HG03196 (cell line): Measurements from ENCODE around the gene FBXO31.
"Not testable (repeated sequence)": the region's sequence is repeated elsewhere in the genome, so short reads cannot be mapped to it uniquely, and the experiment has no call there.

ENCODE experiments used
- ATAC-seq: cut with Tn5 transposase; IDR thresholded peaks from one replicate; pipeline ENCODE4 v1.9.1; 2021; ENCODE audit not compliant: unreplicated experiment

FBXO31 gene

GRCh38 chr16:87344931-87345631 lies 38.5 kb downstream of the FBXO31 start:
- ATAC-seq = no peak

- no peak for ATAC-seq
Observed at GRCh38 chr16:87344165-87344930, 39.2 kb downstream of the FBXO31 start.

GRCh38 chr16:87343753-87344050 lies 39.9 kb downstream of the FBXO31 start:
- no peak for ATAC-seq

- ATAC-seq = no peak
Observed at GRCh38 chr16:87342978-87343752, 40.4 kb downstream of the FBXO31 start.

- no peak for ATAC-seq
Observed at GRCh38 chr16:87342504-87342903, 41.1 kb downstream of the FBXO31 start.

- ATAC-seq = no peak
Observed at GRCh38 chr16:87340198-87340597, 43.4 kb downstream of the FBXO31 start.

- ATAC-seq = not testable (repeated sequence)
Observed at GRCh38 chr16:87339724-87340105, 43.9 kb downstream of the FBXO31 start.

- ATAC-seq = no peak
Observed at GRCh38 chr16:87339086-87339723, 44.4 kb downstream of the FBXO31 start.

GRCh38 chr16:87338155-87338765 lies 45.3 kb downstream of the FBXO31 start:
- ATAC-seq = no peak

GRCh38 chr16:87337262-87337771 lies 46.3 kb downstream of the FBXO31 start:
- no peak for ATAC-seq

GRCh38 chr16:87336434-87337240 lies 46.9 kb downstream of the FBXO31 start:
- no peak for ATAC-seq

GRCh38 chr16:87335625-87336433 lies 47.7 kb downstream of the FBXO31 start:
- ATAC-seq = no peak

- ATAC-seq = no peak
Observed at GRCh38 chr16:87334651-87335624, 48.6 kb downstream of the FBXO31 start.

GRCh38 chr16:87333581-87334331 lies 49.8 kb downstream of the FBXO31 start:
- ATAC-seq = no peak

- ATAC-seq = no peak
Observed at GRCh38 chr16:87333101-87333500, 50.5 kb downstream of the FBXO31 start.

- no peak for ATAC-seq
Observed at GRCh38 chr16:87332150-87332549, 51.4 kb downstream of the FBXO31 start.

- no peak for ATAC-seq
Observed at GRCh38 chr16:87331241-87331801, 52.3 kb downstream of the FBXO31 start.
